MM.1S (cell line): ENCODE measurements around the gene CMTM8.

Experiments
- DNase-seq: peaks from one replicate; pipeline ENCODE4 v3.0.0-alpha.2; 2015
- H2AFZ ChIP-seq: fragments of 300-600 bp; sonication (generic); 2 replicates; pipeline ENCODE4 v1.6.0; 2016; ENCODE audit warnings: antibody characterized with exemption, low read length
- H3F3A ChIP-seq: fragments of 300-600 bp; sonication (generic); 2 replicates; pipeline ENCODE4 v1.6.1; 2016; ENCODE audit warnings: mild to moderate bottlenecking, antibody characterized with exemption, low read length, moderate library complexity, mixed read lengths; ENCODE audit not compliant: insufficient read depth
- H3K27ac ChIP-seq: fragments of 300-600 bp; sonication (generic); 2 replicates; pipeline ENCODE4 v1.5.1; 2016; ENCODE audit warnings: mild to moderate bottlenecking, low read length
- H3K27me3 ChIP-seq: fragments of 300-600 bp; sonication (generic); replicated peaks from 2 replicates; pipeline ENCODE4 v1.6.0; 2016; ENCODE audit warnings: low read length; ENCODE audit not compliant: insufficient read depth
- H3K36me3 ChIP-seq: fragments of 300-600 bp; sonication (generic); replicated peaks from 2 replicates; pipeline ENCODE4 v1.6.1; 2016; ENCODE audit warnings: mild to moderate bottlenecking, low read length, mixed read lengths; ENCODE audit not compliant: insufficient read depth
- H3K4me1 ChIP-seq: fragments of 300-600 bp; sonication (generic); 2 replicates; pipeline ENCODE4 v1.6.1; 2016; ENCODE audit warnings: low read length, mixed read lengths
- H3K4me2 ChIP-seq: fragments of 300-600 bp; sonication (generic); 2 replicates; pipeline ENCODE4 v1.6.0; 2016; ENCODE audit warnings: low read depth, low read length
- H3K4me3 ChIP-seq: fragments of 300-600 bp; sonication (generic); 2 replicates; pipeline ENCODE4 v1.5.1; 2016; ENCODE audit warnings: low read length, mixed read lengths
- H3K79me2 ChIP-seq: fragments of 300-600 bp; sonication (generic); 2 replicates; pipeline ENCODE4 v1.6.1; 2016; ENCODE audit warnings: mixed run types, low read length, mixed read lengths
- H3K9ac ChIP-seq: fragments of 300-600 bp; sonication (generic); 2 replicates; pipeline ENCODE4 v1.6.1; 2016; ENCODE audit warnings: low read length, mixed read lengths
- H3K9me2 ChIP-seq: fragments of 300-600 bp; sonication (generic); replicated peaks from 2 replicates; pipeline ENCODE4 v1.6.1; 2016; ENCODE audit warnings: mild to moderate bottlenecking, low read length, mixed read lengths; ENCODE audit not compliant: insufficient read depth
- H3K9me3 ChIP-seq: fragments of 300-600 bp; sonication (generic); replicated peaks from 2 replicates; pipeline ENCODE4 v1.6.1; 2016; ENCODE audit warnings: mild to moderate bottlenecking, low read length, mixed read lengths; ENCODE audit not compliant: insufficient read depth
- H4K20me1 ChIP-seq: fragments of 300-600 bp; sonication (generic); 2 replicates; pipeline ENCODE4 v1.6.1; 2016; ENCODE audit warnings: mild to moderate bottlenecking, low read length, moderate library complexity, mixed read lengths; ENCODE audit not compliant: insufficient read depth
- EZH2 ChIP-seq: fragments of 300-600 bp; sonication (generic); optimal IDR thresholded peaks from 2 replicates; pipeline ENCODE3; 2017; ENCODE audit warnings: low read depth, mild to moderate bottlenecking, antibody characterized with exemption, low read length, mixed read lengths
- EZH2phosphoT487 ChIP-seq: fragments of 300-600 bp; sonication (generic); IDR thresholded peaks from 2 replicates; pipeline ENCODE4 v1.6.1; 2018; ENCODE audit warnings: antibody characterized with exemption, low read length
- TF ChIP-seq, protein P1 (sequence below): fragments of 300-600 bp; sonication (generic); IDR thresholded peaks from 2 replicates; pipeline ENCODE4 v1.5.1; 2016; ENCODE audit warnings: antibody characterized with exemption, low read length, mixed read lengths

Gene CMTM8

GRCh38 chr3:32278714-32279113 lies 40.2 kb downstream of the CMTM8 start:
- no peaks in the 10 kb centered on the region for H3K9me3 ChIP-seq
- no peak for DNase-seq
- no peaks in the 10 kb centered on the region for H4K20me1 ChIP-seq
- H3K9ac ChIP-seq = no peak overlapping the region
- no peak overlapping the region for H3K4me2 ChIP-seq
- H3K36me3 ChIP-seq = no peaks in the 10 kb centered on the region
- TF ChIP-seq EZH2phosphoT487 = no peak
- TF ChIP-seq EZH2 = no peak
- TF ChIP-seq, protein P1, sequence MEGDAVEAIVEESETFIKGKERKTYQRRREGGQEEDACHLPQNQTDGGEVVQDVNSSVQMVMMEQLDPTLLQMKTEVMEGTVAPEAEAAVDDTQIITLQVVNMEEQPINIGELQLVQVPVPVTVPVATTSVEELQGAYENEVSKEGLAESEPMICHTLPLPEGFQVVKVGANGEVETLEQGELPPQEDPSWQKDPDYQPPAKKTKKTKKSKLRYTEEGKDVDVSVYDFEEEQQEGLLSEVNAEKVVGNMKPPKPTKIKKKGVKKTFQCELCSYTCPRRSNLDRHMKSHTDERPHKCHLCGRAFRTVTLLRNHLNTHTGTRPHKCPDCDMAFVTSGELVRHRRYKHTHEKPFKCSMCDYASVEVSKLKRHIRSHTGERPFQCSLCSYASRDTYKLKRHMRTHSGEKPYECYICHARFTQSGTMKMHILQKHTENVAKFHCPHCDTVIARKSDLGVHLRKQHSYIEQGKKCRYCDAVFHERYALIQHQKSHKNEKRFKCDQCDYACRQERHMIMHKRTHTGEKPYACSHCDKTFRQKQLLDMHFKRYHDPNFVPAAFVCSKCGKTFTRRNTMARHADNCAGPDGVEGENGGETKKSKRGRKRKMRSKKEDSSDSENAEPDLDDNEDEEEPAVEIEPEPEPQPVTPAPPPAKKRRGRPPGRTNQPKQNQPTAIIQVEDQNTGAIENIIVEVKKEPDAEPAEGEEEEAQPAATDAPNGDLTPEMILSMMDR = no peak
- no peak overlapping the region for H3K27ac ChIP-seq
- H3K27me3 ChIP-seq = no peaks in the 10 kb centered on the region
- H3K4me3 ChIP-seq = no peak overlapping the region
- no peaks in the 10 kb centered on the region for H3K9me2 ChIP-seq
- H2AFZ ChIP-seq = no peak overlapping the region
- no peaks in the 10 kb centered on the region for H3F3A ChIP-seq
- H3K4me1 ChIP-seq = no peaks in the 10 kb centered on the region
- H3K79me2 ChIP-seq = no peaks in the 10 kb centered on the region

GRCh38 chr3:32280262-32280910 lies 41.9 kb downstream of the CMTM8 start:
- no peak overlapping the region for H3K4me2 ChIP-seq
- TF ChIP-seq EZH2 (no peak), EZH2phosphoT487 (no peak)
- TF ChIP-seq, protein P1 = no peak
- H4K20me1 ChIP-seq = no peaks in the 10 kb centered on the region
- no peak overlapping the region for H3K9ac ChIP-seq
- no peaks in the 10 kb centered on the region for H3K27me3 ChIP-seq
- H3K27ac ChIP-seq = no peak overlapping the region
- H2AFZ ChIP-seq = no peak overlapping the region
- H3K9me2 ChIP-seq = no peaks in the 10 kb centered on the region
- no peaks in the 10 kb centered on the region for H3F3A ChIP-seq
- no peaks in the 10 kb centered on the region for H3K9me3 ChIP-seq
- DNase-seq = no peak
- no peak overlapping the region for H3K4me3 ChIP-seq
- H3K36me3 ChIP-seq = no peaks in the 10 kb centered on the region
- H3K4me1 ChIP-seq = no peaks in the 10 kb centered on the region
- no peaks in the 10 kb centered on the region for H3K79me2 ChIP-seq

GRCh38 chr3:32281570-32282106 lies 43.2 kb downstream of the CMTM8 start:
- no peaks in the 10 kb centered on the region for H3K79me2 ChIP-seq
- H3K4me2 ChIP-seq = no peak overlapping the region
- H3F3A ChIP-seq = no peaks in the 10 kb centered on the region
- no peak overlapping the region for H2AFZ ChIP-seq
- no peak overlapping the region for H3K4me3 ChIP-seq
- no peaks in the 10 kb centered on the region for H3K36me3 ChIP-seq
- no peak overlapping the region for H3K9ac ChIP-seq
- no peaks in the 10 kb centered on the region for H3K9me2 ChIP-seq
- H3K27ac ChIP-seq = no peak overlapping the region
- H3K27me3 ChIP-seq = no peaks in the 10 kb centered on the region
- H3K4me1 ChIP-seq = no peaks in the 10 kb centered on the region
- no peaks in the 10 kb centered on the region for H4K20me1 ChIP-seq
- no peak for TF ChIP-seq EZH2phosphoT487
- TF ChIP-seq, protein P1 = no peak
- no peak for TF ChIP-seq EZH2
- H3K9me3 ChIP-seq = no peaks in the 10 kb centered on the region
- DNase-seq = no peak
